HL-60 (cell line): Measurements from ENCODE around the gene TTI1.

ENCODE experiments used
- DNase-seq, 2 experiments: peaks; one replicate each; pipeline ENCODE4 v3.0.0-alpha.2; 2010 to 2020; ENCODE audit warnings: low read depth in 1 of 2, low spot score in 1 of 2
- H3K27ac ChIP-seq: fragments of 250-450 bp; sonication (Bioruptor Pico); replicated peaks from 2 replicates; pipeline ENCODE4 v1.5.1; 2020; ENCODE audit warnings: mild to moderate bottlenecking, moderate library complexity
- H3K27me3 ChIP-seq: fragments of 250-450 bp; sonication (Bioruptor Pico); 2 replicates; pipeline ENCODE4 v1.5.1; 2021; ENCODE audit warnings: mild to moderate bottlenecking, moderate library complexity; ENCODE audit not compliant: insufficient read depth, poor library complexity, severe bottlenecking
- H3K4me3 ChIP-seq: replicated peaks from 2 replicates; pipeline ENCODE4 v1.5.1; 2011; ENCODE audit warnings: mild to moderate bottlenecking, control low read depth, low read length; ENCODE audit not compliant: insufficient read depth
- GABPA ChIP-seq: IDR thresholded peaks from 2 replicates; pipeline ENCODE4 v1.6.1; 2012; ENCODE audit warnings: low read depth
- POLR2AphosphoS5 ChIP-seq: IDR thresholded peaks from 2 replicates; pipeline ENCODE4 v1.6.1; 2012; ENCODE audit warnings: low read depth
- SPI1 ChIP-seq: IDR thresholded peaks from 2 replicates; pipeline ENCODE4 v1.6.1; 2012; ENCODE audit warnings: low read depth, mild to moderate bottlenecking, borderline replicate concordance
- TF ChIP-seq, protein P1 (sequence below): IDR thresholded peaks from 2 replicates; pipeline ENCODE4 v1.6.1; 2012; ENCODE audit warnings: low read depth; ENCODE audit not compliant: insufficient replicate concordance
- TF ChIP-seq, protein P2 (sequence below): IDR thresholded peaks from one replicate; pipeline ENCODE4 v1.5.1; 2011; ENCODE audit warnings: low read length, control low read depth, inconsistent platforms; ENCODE audit not compliant: insufficient read depth

The TTI1 gene

DNA sequence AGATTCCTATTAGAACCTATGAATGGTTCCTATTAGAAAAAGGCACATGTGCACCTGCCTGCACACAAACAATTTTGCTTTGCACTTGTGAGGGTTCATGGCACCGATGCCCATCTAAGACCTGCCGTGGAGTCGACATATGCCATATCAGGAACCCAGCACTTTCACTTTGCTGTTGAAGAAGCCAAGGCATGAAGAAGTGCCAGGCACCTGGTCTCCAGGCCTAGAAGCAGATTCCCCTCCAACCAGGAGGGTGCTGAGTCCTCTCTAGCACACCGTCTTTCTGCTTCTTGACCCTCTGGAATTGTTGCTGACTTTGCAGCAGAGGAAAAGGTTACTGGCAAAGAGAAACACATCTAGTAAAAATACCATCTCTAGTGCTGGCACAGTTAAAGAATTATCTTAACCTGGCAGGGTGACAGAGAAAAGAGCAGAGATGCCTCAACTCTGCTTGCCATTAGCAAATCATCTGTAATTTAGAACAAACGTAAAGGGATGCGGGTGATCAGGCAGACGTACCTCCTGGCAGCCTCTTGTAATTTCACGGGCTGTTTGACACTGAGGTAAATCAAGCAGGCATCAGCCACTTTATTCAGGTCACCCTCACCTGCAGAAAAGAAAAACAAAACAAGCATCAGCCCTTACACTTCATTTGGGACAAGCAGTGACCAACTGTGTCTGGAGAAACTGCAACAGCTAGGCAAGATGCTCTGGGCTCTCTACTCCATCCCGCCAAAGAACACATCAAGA lies 37.2 kb downstream of the TTI1 start:
- DNase-seq: no peak
- no peak overlapping the region for H3K27ac ChIP-seq
- H3K27me3 ChIP-seq: no peaks in the 10 kb centered on the region
- no peak overlapping the region for H3K4me3 ChIP-seq
- TF ChIP-seq GABPA (no peak), POLR2AphosphoS5 (no peak), SPI1 (no peak)
- TF ChIP-seq, protein P1, sequence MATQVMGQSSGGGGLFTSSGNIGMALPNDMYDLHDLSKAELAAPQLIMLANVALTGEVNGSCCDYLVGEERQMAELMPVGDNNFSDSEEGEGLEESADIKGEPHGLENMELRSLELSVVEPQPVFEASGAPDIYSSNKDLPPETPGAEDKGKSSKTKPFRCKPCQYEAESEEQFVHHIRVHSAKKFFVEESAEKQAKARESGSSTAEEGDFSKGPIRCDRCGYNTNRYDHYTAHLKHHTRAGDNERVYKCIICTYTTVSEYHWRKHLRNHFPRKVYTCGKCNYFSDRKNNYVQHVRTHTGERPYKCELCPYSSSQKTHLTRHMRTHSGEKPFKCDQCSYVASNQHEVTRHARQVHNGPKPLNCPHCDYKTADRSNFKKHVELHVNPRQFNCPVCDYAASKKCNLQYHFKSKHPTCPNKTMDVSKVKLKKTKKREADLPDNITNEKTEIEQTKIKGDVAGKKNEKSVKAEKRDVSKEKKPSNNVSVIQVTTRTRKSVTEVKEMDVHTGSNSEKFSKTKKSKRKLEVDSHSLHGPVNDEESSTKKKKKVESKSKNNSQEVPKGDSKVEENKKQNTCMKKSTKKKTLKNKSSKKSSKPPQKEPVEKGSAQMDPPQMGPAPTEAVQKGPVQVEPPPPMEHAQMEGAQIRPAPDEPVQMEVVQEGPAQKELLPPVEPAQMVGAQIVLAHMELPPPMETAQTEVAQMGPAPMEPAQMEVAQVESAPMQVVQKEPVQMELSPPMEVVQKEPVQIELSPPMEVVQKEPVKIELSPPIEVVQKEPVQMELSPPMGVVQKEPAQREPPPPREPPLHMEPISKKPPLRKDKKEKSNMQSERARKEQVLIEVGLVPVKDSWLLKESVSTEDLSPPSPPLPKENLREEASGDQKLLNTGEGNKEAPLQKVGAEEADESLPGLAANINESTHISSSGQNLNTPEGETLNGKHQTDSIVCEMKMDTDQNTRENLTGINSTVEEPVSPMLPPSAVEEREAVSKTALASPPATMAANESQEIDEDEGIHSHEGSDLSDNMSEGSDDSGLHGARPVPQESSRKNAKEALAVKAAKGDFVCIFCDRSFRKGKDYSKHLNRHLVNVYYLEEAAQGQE: no peak
- TF ChIP-seq, protein P2, sequence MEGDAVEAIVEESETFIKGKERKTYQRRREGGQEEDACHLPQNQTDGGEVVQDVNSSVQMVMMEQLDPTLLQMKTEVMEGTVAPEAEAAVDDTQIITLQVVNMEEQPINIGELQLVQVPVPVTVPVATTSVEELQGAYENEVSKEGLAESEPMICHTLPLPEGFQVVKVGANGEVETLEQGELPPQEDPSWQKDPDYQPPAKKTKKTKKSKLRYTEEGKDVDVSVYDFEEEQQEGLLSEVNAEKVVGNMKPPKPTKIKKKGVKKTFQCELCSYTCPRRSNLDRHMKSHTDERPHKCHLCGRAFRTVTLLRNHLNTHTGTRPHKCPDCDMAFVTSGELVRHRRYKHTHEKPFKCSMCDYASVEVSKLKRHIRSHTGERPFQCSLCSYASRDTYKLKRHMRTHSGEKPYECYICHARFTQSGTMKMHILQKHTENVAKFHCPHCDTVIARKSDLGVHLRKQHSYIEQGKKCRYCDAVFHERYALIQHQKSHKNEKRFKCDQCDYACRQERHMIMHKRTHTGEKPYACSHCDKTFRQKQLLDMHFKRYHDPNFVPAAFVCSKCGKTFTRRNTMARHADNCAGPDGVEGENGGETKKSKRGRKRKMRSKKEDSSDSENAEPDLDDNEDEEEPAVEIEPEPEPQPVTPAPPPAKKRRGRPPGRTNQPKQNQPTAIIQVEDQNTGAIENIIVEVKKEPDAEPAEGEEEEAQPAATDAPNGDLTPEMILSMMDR: no peak

DNA sequence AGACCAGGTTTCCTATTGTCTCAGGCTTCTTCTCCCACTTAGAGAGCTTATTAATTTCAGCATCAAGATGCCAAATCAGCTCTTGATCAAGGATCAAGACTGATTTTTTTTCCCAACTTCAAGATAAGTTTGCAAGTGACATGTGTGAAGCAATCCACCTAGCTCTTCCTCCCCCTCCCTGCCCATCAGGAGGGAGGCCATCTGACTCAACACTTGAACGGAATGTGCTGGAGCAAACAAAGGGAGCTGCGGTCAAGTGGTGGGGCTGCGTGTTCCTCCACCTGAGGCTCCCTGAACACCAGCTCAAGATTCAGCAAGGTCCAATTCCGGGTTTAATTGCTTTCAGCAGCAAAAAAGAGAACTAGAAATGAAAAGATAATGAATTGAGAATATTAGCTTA lies 38.7 kb downstream of the TTI1 start:
- TF ChIP-seq, protein P2: no peak
- TF ChIP-seq SPI1: no peak
- TF ChIP-seq GABPA: no peak
- TF ChIP-seq, protein P1: no peak
- TF ChIP-seq POLR2AphosphoS5: no peak
- H3K27ac ChIP-seq: no peak overlapping the region
- DNase-seq: no peak
- H3K4me3 ChIP-seq: no peak overlapping the region
- no peaks in the 10 kb centered on the region for H3K27me3 ChIP-seq

DNA sequence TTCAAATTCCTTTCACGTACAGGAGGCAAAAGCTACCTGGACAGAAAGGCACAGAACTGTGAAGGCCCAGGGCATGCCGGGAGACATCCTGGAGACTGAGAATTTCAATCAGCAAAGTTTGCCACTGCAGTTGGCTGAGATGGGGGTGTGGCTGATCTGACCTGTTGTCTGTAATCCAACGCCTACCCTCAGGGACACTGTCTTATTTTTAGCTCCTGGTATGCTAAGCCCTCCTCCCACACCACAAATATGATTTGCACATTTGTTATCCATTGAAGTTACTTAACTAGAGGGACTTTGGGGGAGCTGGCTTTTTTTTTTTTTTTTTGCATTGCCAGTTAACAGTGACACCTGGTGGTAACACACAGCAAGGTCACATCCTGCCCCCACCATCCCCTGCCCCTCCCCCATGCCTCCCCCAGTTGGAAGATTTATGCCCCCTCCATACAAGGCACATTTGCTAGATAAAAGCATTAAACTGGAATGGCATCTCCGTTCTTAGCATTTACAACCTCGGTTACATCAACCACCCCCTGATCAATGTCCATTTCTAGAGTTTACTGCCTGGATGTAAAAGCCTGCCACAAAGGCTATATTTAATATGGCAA lies 40.4 kb downstream of the TTI1 start:
- no peak overlapping the region for H3K27ac ChIP-seq
- DNase-seq: peak in 1 of 2 experiments; percentile 25
- no peak overlapping the region for H3K4me3 ChIP-seq
- no peaks in the 10 kb centered on the region for H3K27me3 ChIP-seq
- TF ChIP-seq SPI1: no peak
- TF ChIP-seq, protein P2: peak; percentile 12
